Rectal smooth muscle tissue (tissue), 1 donor: ENCODE data around the gene ANKRD29.
"Not testable (repeated sequence)": the region's sequence is repeated elsewhere in the genome, so short reads cannot be mapped to it uniquely, and the experiment has no call there.

Source experiments
- H3K27ac ChIP-seq: one replicate; pipeline ENCODE4 v1.7.0; 2013; ENCODE audit warnings: low read depth, low read length, inconsistent platforms
- H3K27me3 ChIP-seq: one replicate; pipeline ENCODE4 v1.7.0; 2013; ENCODE audit warnings: low read length; ENCODE audit not compliant: control insufficient read depth, insufficient read depth
- H3K36me3 ChIP-seq: one replicate; pipeline ENCODE4 v1.7.0; 2013; ENCODE audit warnings: low read length; ENCODE audit not compliant: control insufficient read depth, insufficient read depth
- H3K4me1 ChIP-seq: one replicate; pipeline ENCODE4 v1.7.0; 2013; ENCODE audit warnings: low read length; ENCODE audit not compliant: control insufficient read depth, insufficient read depth
- H3K4me3 ChIP-seq: one replicate; pipeline ENCODE4 v1.7.0; 2013; ENCODE audit warnings: low read length
- H3K9ac ChIP-seq: one replicate; pipeline ENCODE4 v1.7.0; 2013; ENCODE audit warnings: low read length

The ANKRD29 gene

DNA sequence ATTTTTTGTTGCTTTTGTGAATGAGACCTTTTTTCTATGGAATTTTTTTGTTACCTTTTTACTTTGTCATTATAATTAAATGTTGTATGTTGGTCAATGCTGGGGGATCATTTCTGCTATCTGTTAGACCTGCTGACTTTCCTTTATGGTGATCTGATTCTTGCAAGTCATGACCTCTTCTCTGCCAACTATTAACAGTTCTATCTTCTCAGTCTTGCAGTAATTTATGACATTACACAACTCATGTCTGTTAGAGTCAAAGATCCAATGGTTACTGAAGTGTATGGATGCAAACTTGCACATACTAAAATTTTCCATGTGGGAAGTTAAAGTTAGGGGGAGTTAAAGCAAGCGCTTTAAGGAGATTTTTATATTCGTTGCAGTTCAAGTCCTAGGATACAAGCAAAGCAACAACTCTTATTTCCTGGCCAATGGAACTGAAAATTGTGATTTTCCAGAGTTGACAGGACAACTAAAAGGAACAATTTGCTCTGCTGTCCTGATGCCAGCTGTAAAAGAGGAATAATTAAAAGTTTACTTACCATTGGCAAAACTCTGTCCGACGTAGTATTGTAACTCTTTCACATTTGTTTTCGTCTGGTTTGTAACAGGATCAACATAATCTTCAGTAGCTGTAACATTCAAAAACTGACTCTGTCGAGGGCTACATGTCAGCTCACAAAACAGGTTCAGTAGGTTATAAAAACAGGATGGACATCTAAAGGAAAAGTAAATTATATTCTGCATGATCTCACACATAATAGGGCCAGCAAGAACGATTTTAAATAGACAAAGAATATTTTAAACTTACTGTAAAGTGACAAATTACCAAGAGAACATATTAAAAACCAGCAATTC lies 94.2 kb downstream of the ANKRD29 start:
- Histone ChIP-seq H3K27ac (no peak overlapping the region), H3K4me3 (no peak overlapping the region), H3K9ac (no peak overlapping the region), H3K27me3 (no peaks in the 10 kb centered on the region), H3K36me3 (peaks cover 8% of the 10 kb centered on the region), H3K4me1 (no peaks in the 10 kb centered on the region)

DNA sequence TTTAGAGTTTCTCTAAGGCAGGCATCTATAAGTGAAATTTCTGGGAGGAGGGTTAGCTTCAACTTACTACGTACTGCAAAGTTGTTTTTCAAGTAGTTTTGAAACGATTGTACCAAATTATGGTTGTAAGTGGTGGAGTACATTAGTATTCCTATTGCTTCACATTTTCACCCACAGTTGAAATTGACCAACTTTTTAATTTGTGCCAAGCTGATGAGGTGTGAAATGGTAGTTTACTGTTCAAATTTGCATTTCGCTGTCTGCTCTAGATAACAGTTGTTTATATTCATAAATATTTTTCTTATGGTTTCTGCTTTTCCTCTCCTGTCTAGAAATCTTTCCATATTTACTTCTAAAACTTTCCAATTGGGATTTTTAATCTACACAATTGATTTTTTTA lies 95.0 kb downstream of the ANKRD29 start:
- no peaks in the 10 kb centered on the region for H3K4me1 ChIP-seq
- no peak overlapping the region for H3K27ac ChIP-seq
- no peak overlapping the region for H3K4me3 ChIP-seq
- H3K36me3 ChIP-seq: peaks cover 9% of the 10 kb centered on the region
- H3K27me3 ChIP-seq: no peaks in the 10 kb centered on the region
- no peak overlapping the region for H3K9ac ChIP-seq

DNA sequence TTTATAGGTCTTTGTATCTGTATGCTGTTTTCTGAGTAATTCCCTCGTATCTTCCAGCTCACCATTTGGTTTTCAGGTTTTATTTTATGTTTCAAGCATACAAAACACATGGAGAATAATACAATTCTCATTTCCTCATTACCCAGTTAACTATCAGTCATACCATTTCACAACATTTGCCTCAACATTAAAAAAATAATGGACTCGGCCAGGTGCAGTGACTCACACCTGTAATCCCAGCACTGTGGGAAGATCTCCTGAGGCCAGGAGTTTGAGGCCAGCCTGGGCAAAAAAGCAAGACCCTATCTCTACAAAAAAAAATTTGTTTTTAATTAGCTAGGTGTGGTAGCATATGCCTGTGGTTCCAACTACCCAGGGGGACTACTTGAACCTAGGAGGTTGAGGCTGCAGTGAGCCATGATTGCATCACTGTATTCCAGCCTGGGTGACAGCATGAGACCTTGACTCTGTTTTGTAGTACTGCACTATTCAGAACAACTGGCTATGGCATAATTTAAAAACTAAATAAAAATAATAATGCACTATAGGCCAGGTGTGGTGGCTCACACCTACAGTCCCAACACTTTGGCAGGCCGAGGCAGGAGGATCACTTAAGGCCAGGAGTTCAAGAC lies 96.7 kb downstream of the ANKRD29 start:
- Histone ChIP-seq H3K36me3 (peaks cover 12% of the 10 kb centered on the region), H3K27ac (no peak overlapping the region), H3K4me1 (no peaks in the 10 kb centered on the region), H3K27me3 (no peaks in the 10 kb centered on the region), H3K9ac (no peak overlapping the region), H3K4me3 (no peak overlapping the region)

DNA sequence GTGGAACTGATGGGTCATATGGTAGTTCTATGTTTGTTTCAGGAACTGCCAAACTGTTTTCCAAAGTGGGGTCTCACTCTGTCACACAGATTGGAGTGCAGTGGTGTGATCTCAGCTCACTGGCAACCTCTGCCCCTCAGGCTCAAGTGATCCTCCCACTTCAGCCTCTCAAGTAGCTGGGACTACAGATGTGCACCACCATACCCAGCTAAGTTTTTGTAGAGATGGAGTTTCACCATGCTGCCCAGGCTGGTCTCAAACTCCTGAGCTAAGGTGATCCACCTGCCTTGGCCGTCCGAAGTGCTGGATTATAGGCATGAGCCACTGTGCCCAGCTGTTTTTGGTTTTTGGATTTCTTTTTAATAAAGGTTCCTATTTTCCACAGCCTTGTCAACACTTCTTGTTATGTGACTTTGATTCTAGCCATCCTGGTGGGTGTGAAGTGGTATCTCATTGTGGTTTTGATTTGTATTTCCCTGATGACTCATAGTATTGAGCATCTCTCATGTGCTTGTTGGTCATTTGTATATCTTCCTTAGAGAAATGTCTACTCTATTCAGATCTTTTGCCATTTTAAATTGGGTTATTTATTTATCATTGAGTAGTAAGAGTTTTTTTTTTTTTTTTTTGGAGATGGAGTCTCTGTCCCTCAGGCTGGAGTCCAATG lies 99.2 kb downstream of the ANKRD29 start:
- no peak overlapping the region for H3K27ac ChIP-seq

DNA sequence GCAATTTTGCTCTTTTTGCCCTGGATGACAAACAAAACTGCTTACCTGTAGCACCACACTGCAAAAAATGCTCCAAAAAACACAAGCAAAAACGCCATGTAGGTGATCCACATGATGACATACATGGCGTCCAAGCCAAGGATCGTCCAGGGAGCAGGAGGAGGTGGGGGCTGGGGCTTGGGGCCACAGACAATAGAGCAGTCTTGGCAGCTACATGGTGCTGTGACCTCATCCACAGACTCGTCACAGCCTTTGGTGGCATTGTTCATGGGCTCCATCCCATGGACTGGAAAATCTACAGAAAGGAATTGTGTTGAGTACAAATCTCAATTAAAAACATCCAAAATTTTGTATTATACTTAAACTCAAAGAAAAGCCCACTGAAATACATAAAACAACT lies 102.5 kb downstream of the ANKRD29 start:
- Histone ChIP-seq H3K9ac (no peak overlapping the region), H3K27me3 (no peaks in the 10 kb centered on the region), H3K36me3 (peaks cover 29% of the 10 kb centered on the region), H3K4me3 (no peak overlapping the region), H3K27ac (no peak overlapping the region), H3K4me1 (no peaks in the 10 kb centered on the region)

More for the DNA sequence above, 99.2 kb downstream of the ANKRD29 start:
- Histone ChIP-seq H3K4me1 (no peaks in the 10 kb centered on the region), H3K36me3 (peaks cover 23% of the 10 kb centered on the region), H3K27me3 (no peaks in the 10 kb centered on the region), H3K4me3 (no peak overlapping the region), H3K9ac (no peak overlapping the region)

DNA sequence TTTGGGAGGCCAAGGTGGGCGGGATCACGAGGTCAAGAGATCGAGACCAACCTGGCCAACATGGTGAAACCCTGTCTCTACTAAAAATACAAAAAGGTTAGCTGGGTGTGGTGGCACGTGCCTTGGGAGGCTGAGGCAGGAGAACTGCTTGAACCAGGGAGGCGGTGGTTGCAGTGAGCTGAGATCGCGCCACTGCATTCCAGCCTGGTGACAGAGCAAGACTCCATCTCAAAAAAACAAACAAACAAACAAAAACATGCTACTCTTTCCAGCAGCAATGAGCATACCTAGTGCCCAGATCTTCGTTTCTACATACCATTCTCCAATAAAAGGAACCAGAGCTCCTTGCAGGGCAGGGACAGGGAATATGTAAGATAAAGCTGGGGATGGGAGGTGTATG lies 105.2 kb downstream of the ANKRD29 start:
- not testable (repeated sequence) for H3K9ac ChIP-seq, H3K4me1 ChIP-seq, H3K27ac ChIP-seq, H3K27me3 ChIP-seq, H3K4me3 ChIP-seq
- H3K36me3 ChIP-seq: peaks cover 34% of the 10 kb centered on the region

DNA sequence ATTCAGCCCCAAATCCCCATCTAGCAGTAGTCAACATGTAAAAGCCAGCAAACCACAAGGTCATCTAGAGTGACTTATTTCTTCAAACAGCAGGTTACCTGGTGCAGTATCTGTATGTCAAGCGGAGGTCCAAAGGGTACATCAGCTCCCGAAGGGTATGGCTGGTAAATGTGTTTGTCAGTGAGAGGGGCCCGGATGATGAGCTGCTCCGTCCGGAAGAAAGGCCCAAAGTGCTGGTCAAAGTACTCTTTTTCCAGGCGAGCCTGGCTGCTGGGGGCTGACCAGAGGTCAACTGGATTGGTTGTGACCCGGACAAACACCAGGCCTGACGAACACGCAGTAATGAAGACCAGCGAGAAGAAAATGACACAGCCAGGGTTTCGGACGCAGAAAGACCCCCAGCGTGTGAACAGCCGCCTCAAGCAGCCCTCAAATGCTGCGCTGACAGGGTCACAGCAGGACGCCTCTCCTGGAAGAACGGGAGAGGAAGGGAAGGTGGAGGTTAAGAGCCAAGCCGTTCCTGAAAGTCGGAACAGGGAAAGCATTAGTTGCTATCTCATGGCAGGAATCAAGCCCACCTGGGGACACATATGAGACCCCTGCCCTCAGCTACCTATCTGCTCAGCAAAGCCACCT lies 106.4 kb downstream of the ANKRD29 start:
- Histone ChIP-seq H3K27ac (no peak overlapping the region), H3K9ac (no peak overlapping the region), H3K27me3 (no peaks in the 10 kb centered on the region), H3K4me1 (no peaks in the 10 kb centered on the region), H3K4me3 (no peak overlapping the region), H3K36me3 (peaks cover 32% of the 10 kb centered on the region)

DNA sequence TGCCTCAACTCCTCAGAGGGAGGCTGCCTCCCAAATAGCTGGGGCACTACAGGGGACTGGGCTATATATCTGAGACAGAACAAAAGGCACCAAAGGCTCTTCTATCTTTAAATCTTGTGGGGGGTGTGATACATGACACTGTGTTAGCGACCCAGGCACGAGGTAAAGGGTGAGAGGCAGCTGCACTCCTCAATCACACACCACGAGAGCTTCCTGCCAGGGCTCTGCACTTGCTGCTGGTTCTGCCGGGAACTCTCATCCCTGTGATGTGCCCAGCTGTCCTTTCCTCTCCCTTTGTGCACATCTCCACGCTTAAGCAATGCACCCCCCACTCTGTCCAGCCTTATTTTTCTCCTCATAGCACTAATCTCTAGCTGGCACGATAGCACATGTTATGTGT lies 108.8 kb downstream of the ANKRD29 start:
- no peak overlapping the region for H3K27ac ChIP-seq
- no peak overlapping the region for H3K9ac ChIP-seq
- no peak overlapping the region for H3K4me3 ChIP-seq
- H3K36me3 ChIP-seq: peaks cover 24% of the 10 kb centered on the region
- no peaks in the 10 kb centered on the region for H3K27me3 ChIP-seq
- H3K4me1 ChIP-seq: no peaks in the 10 kb centered on the region

DNA sequence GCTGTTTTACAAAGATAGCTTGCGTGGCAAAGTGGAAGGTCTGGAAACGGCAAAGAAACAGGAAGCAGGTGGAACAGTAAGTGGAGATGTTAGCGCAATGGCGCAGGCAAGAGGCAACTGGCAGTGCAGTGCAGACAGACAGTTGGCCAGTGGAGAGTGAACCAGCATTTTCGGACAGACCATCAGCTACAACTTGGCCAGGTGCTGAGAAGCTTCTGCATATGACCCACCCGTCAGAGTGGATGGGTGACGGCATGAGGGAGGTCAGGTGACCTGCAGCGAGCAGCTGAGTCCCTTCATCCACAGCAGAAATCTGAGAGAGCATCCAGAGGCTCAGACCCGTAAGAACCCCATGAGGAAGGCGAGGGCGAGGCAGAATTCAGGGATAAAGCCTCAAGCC lies 110.2 kb downstream of the ANKRD29 start:
- H3K4me3 ChIP-seq: no peak overlapping the region
- no peak overlapping the region for H3K27ac ChIP-seq
- H3K4me1 ChIP-seq: no peaks in the 10 kb centered on the region
- peaks cover 20% of the 10 kb centered on the region for H3K36me3 ChIP-seq
- no peaks in the 10 kb centered on the region for H3K27me3 ChIP-seq
- H3K9ac ChIP-seq: no peak overlapping the region

DNA sequence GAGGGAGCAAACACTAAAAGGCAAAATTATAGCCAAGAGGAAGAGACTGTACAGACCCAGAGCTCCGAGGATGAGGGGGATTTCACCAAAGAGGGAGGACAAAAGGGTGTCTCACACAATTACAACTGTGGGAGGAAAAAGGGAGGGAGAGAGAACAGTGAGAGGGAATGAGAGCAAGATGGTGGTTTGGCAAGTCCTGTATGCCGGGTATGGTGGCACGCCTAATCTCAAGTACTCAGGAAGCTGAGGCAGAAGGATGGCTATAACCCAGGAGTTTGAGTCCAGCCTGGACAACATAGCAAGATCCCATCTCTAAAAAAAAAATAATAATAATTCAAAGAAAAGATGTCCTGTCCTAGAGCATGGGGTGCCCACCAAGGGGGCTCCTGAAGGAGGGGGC lies 110.7 kb downstream of the ANKRD29 start:
- peaks cover 20% of the 10 kb centered on the region for H3K36me3 ChIP-seq
- H3K4me3 ChIP-seq: no peak overlapping the region
- no peaks in the 10 kb centered on the region for H3K4me1 ChIP-seq
- H3K27ac ChIP-seq: no peak overlapping the region
- H3K9ac ChIP-seq: no peak overlapping the region
- H3K27me3 ChIP-seq: no peaks in the 10 kb centered on the region

DNA sequence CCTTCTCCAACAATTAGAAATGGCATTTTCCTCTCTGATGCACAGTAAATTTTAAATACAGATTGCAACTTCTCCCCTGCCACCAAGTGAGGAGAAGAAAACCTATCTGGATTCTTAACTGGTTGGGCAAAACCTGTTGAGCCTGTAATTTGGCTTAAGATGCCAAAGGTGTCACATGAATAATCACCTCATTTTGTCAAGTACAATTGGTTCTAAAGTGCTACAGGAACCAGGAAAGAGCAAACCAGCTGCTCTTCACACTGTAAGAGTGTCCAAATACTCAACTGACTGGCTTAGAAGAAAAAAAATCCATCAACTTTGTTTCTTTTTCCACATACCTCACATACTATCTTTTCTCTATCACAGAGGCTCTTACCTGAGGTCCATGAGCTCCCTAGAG lies 111.8 kb downstream of the ANKRD29 start:
- H3K4me1 ChIP-seq: no peaks in the 10 kb centered on the region
- H3K36me3 ChIP-seq: peaks cover 14% of the 10 kb centered on the region
- no peak overlapping the region for H3K9ac ChIP-seq
- H3K27me3 ChIP-seq: no peaks in the 10 kb centered on the region
- H3K4me3 ChIP-seq: no peak overlapping the region
- no peak overlapping the region for H3K27ac ChIP-seq
